IMR-90 (cell line): ENCODE measurements around the gene OSBPL1A. TPM values are rescaled to one million over a fixed set of nuclear protein-coding genes. Genes with fewer than 3 reads are reported as not detected.

Experiments
- ATAC-seq: fragments of 200-7000 bp; cut with Tn5 transposase; 2 replicates; pipeline ENCODE4 v1.9.1; 2020; ENCODE audit warnings: low read depth, mild to moderate bottlenecking, moderate library complexity
- BruUV-seq: library from RNA; stranded (reverse); fragments of 400-500 nt; replicated peaks from 2 replicates; lab custom pipeline; 2021; lab: Mats Ljungman, UMichigan
- CTCF ChIA-PET: fragments of 300-600 bp; formaldehyde crosslinking; extraction: SDS; loops from one replicate; lab custom pipeline; 2021; ENCODE audit warnings: antibody characterized with exemption; lab: Yijun Ruan, JAX
- POLR2A ChIA-PET: fragments of 300-600 bp; sonication (Branson Sonifier 250); formaldehyde crosslinking; loops from one replicate; lab custom pipeline; 2022; ENCODE audit warnings: antibody characterized with exemption; ENCODE audit not compliant: unreplicated experiment; lab: Charles Lee
- DNase-seq: peaks from one replicate; pipeline ENCODE4 v3.0.0; 2013
- H2AFZ ChIP-seq: replicated peaks from 2 replicates; pipeline ENCODE3; 2013; ENCODE audit warnings: low read length, mild to moderate bottlenecking; ENCODE audit not compliant: poor library complexity
- H2AK5ac ChIP-seq: 2 replicates; pipeline ENCODE4 v1.6.1; 2013; ENCODE audit warnings: low read depth, low read length, inconsistent platforms
- H2AK9ac ChIP-seq: replicated peaks from 2 replicates; pipeline ENCODE3; 2013; ENCODE audit warnings: mild to moderate bottlenecking, low read depth, low read length, moderate library complexity; ENCODE audit not compliant: poor library complexity
- H2BK120ac ChIP-seq: 2 replicates; pipeline ENCODE4 v1.6.1; 2013; ENCODE audit warnings: low read depth, low read length, inconsistent platforms
- H2BK15ac ChIP-seq: 3 replicates; pipeline ENCODE4 v1.6.1; 2013; ENCODE audit warnings: low read depth, low read length, inconsistent platforms
- H2BK20ac ChIP-seq: 2 replicates; pipeline ENCODE4 v1.6.1; 2013; ENCODE audit warnings: low read depth, mild to moderate bottlenecking, inconsistent platforms, low read length, moderate library complexity
- H2BK5ac ChIP-seq: 2 replicates; pipeline ENCODE4 v1.6.1; 2013; ENCODE audit warnings: mild to moderate bottlenecking, low read depth, low read length, inconsistent platforms; ENCODE audit not compliant: poor library complexity, severe bottlenecking
- H3K14ac ChIP-seq: replicated peaks from 2 replicates; pipeline ENCODE4 v1.6.1; 2013; ENCODE audit warnings: low read depth, low read length, inconsistent platforms
- H3K18ac ChIP-seq: 2 replicates; pipeline ENCODE4 v1.6.1; 2013; ENCODE audit warnings: low read depth, low read length, control low read depth
- H3K23ac ChIP-seq: 2 replicates; pipeline ENCODE4 v1.6.1; 2013; ENCODE audit warnings: low read depth, low read length, inconsistent platforms
- H3K27ac ChIP-seq: 2 replicates; pipeline ENCODE4 v1.5.1; 2013; ENCODE audit warnings: mild to moderate bottlenecking, control low read depth, low read length; ENCODE audit not compliant: insufficient read depth
- H3K27me3 ChIP-seq: 2 replicates; pipeline ENCODE4 v1.6.1; 2013; ENCODE audit warnings: low read length; ENCODE audit not compliant: control insufficient read depth, insufficient read depth
- H3K36me3 ChIP-seq: 2 replicates; pipeline ENCODE4 v1.6.1; 2013; ENCODE audit warnings: low read length, mixed read lengths; ENCODE audit not compliant: control insufficient read depth, insufficient read depth
- H3K4ac ChIP-seq: 2 replicates; pipeline ENCODE4 v1.6.1; 2013; ENCODE audit warnings: low read depth, low read length, inconsistent platforms
- H3K4me1 ChIP-seq: 2 replicates; pipeline ENCODE4 v1.6.1; 2013; ENCODE audit warnings: low read length, mixed read lengths; ENCODE audit not compliant: control insufficient read depth, insufficient read depth
- H3K4me2 ChIP-seq: 2 replicates; pipeline ENCODE4 v1.6.1; 2013; ENCODE audit warnings: low read depth, mild to moderate bottlenecking, control low read depth, low read length, moderate library complexity
- H3K4me3 ChIP-seq: 2 replicates; pipeline ENCODE4 v1.5.1; 2013; ENCODE audit warnings: low read depth, mild to moderate bottlenecking, control low read depth, low read length, moderate library complexity; ENCODE audit not compliant: insufficient read depth
- H3K56ac ChIP-seq: 2 replicates; pipeline ENCODE4 v1.6.1; 2013; ENCODE audit warnings: low read length, inconsistent platforms; ENCODE audit not compliant: insufficient read depth; ENCODE audit errors: extremely low read depth
- H3K79me1 ChIP-seq, 2 experiments: 2 replicates each; pipeline ENCODE4 v1.6.1; 2013; ENCODE audit warnings: low read length in 2 of 2, inconsistent platforms in 1 of 2, low read depth in 1 of 2
- H3K9ac ChIP-seq: 2 replicates; pipeline ENCODE4 v1.6.1; 2013; ENCODE audit warnings: low read depth, low read length, control low read depth
- H3K9me1 ChIP-seq: 2 replicates; pipeline ENCODE4 v1.6.1; 2013; ENCODE audit warnings: low read length, inconsistent platforms; ENCODE audit not compliant: insufficient read depth
- H3K9me3 ChIP-seq: 2 replicates; pipeline ENCODE4 v1.6.1; 2013; ENCODE audit warnings: low read length; ENCODE audit not compliant: control insufficient read depth, insufficient read depth
- H4K20me1 ChIP-seq: 2 replicates; pipeline ENCODE4 v1.6.1; 2013; ENCODE audit warnings: low read length, inconsistent platforms; ENCODE audit not compliant: insufficient read depth
- H4K5ac ChIP-seq: 2 replicates; pipeline ENCODE4 v1.6.1; 2013; ENCODE audit warnings: mild to moderate bottlenecking, low read depth, low read length, control low read depth
- H4K8ac ChIP-seq, 2 experiments: 2 replicates each; pipeline ENCODE4 v1.6.1; 2013; ENCODE audit warnings: low read depth in 2 of 2, low read length in 2 of 2, control low read depth in 1 of 2, inconsistent platforms in 1 of 2
- H4K91ac ChIP-seq: 2 replicates; pipeline ENCODE4 v1.6.1; 2013; ENCODE audit warnings: low read depth, low read length, inconsistent platforms; ENCODE audit not compliant: insufficient read depth
- BHLHE40 ChIP-seq: fragments of 150-350 bp; IDR thresholded peaks from 2 replicates; pipeline ENCODE4 v1.6.1; 2016; ENCODE audit warnings: mild to moderate bottlenecking, low read depth, low read length
- CEBPB ChIP-seq: IDR thresholded peaks from 2 replicates; pipeline ENCODE4 v1.6.1; 2012; ENCODE audit warnings: low read depth, low read length, improper control_type of control experiment
- CHD1 ChIP-seq: IDR thresholded peaks from 2 replicates; pipeline ENCODE4 v1.6.1; 2012; ENCODE audit warnings: low read depth, low read length, improper control_type of control experiment
- FOS ChIP-seq: fragments of 150-350 bp; IDR thresholded peaks from 2 replicates; pipeline ENCODE4 v1.6.1; 2016; ENCODE audit warnings: low read depth, low read length
- MAFK ChIP-seq: IDR thresholded peaks from 2 replicates; pipeline ENCODE4 v1.6.1; 2012; ENCODE audit warnings: low read depth, low read length, improper control_type of control experiment
- MAZ ChIP-seq: IDR thresholded peaks from 2 replicates; pipeline ENCODE4 v1.6.1; 2012; ENCODE audit warnings: low read depth, mild to moderate bottlenecking, low read length, improper control_type of control experiment, moderate library complexity, borderline replicate concordance
- MXI1 ChIP-seq: IDR thresholded peaks from 2 replicates; pipeline ENCODE4 v1.6.1; 2012; ENCODE audit warnings: low read depth, mild to moderate bottlenecking, low read length, moderate library complexity, borderline replicate concordance
- NFE2L2 ChIP-seq: fragments of 150-350 bp; IDR thresholded peaks from 2 replicates; pipeline ENCODE4 v1.6.1; 2016; ENCODE audit warnings: low read depth, mild to moderate bottlenecking, low read length
- POLR2A ChIP-seq: IDR thresholded peaks from 2 replicates; pipeline ENCODE4 v1.6.1; 2012; ENCODE audit warnings: mild to moderate bottlenecking, low read depth, low read length
- RAD21 ChIP-seq: IDR thresholded peaks from 2 replicates; pipeline ENCODE4 v1.6.1; 2012; ENCODE audit warnings: low read length, improper control_type of control experiment
- RFX5 ChIP-seq: IDR thresholded peaks from 2 replicates; pipeline ENCODE4 v1.8.0; 2012; ENCODE audit warnings: low read depth, mild to moderate bottlenecking, low read length, moderate library complexity
- WGBS, 2 experiments: methylation state at CpG; one replicate each; pipeline versions ENCODE4 v1.1.5 to v1.1.7; 2013; ENCODE audit warnings: missing lambda C conversion rate in 2 of 2; ENCODE audit not compliant: insufficient read length in 1 of 2; ENCODE audit errors: extremely low coverage in 2 of 2; 5-methylcytosine and 5-hydroxymethylcytosine counted together
- dilution Hi-C: fragments of 300-500 bp; cut with HindIII; formaldehyde crosslinking; loops from one replicate; pipeline ENCODE4 v1.14.3; 2018; ENCODE audit warnings: low sequenced_read_pairs; ENCODE audit not compliant: unreplicated experiment
- in situ Hi-C: fragments of 300-500 bp; cut with MboI; formaldehyde crosslinking; loops from 3 replicates; pipeline ENCODE4 v1.14.3; 2019; ENCODE audit warnings: low sequenced_read_pairs, inconsistent platforms, mixed read lengths
- intact Hi-C: fragments of 100-400 bp; cut with micrococcal nuclease; formaldehyde crosslinking; loops from 2 replicates; pipeline ENCODE4 v1.10.0; 2022
- polyA plus RNA-seq, 3 experiments: library from polyadenylated mRNA; depleted of rRNA; stranded (reverse); fragments of >200 nt; gene quantifications; 2 replicates each; pipeline ENCODE4 v1.2.3, GENCODE V29; 2012; ENCODE audit warnings: low replicate concordance in 1 of 3
- total RNA-seq: library from RNA; depleted of rRNA; stranded (reverse); fragments of >200 nt; gene quantifications from 2 replicates; pipeline ENCODE4 v1.2.3, GENCODE V29; 2012
- TF ChIP-seq, protein P1 (sequence below): fragments of 150-350 bp; IDR thresholded peaks from 2 replicates; pipeline ENCODE4 v1.6.1; 2017; ENCODE audit warnings: mild to moderate bottlenecking, antibody characterized with exemption, low read length, low read depth

Gene OSBPL1A
- total and polyA plus RNA-seq, 2 of the 4 experiments (the other 2 are of a cell fraction) = 29.4 to 70.4 TPM

GRCh38 chr18:24404591-24404990, 7.0 kb upstream of the OSBPL1A start:
- H3K23ac ChIP-seq = no peak overlapping the region
- no peak overlapping the region for H2AFZ ChIP-seq
- no peak overlapping the region for H3K18ac ChIP-seq
- no peak overlapping the region for H2AK5ac ChIP-seq
- H3K9me1 ChIP-seq = 0 out of 2 replicates have a peak, but pooled peaks cover 5% of the 10 kb centered on the region
- H2AK9ac ChIP-seq = no peak overlapping the region
- no peaks in the 10 kb centered on the region for H3K79me1 ChIP-seq
- no TSS peak for BruUV-seq
- TF ChIP-seq BHLHE40 (no peak), POLR2A (no peak), NFE2L2 (no peak), CEBPB (no peak), MAZ (no peak), RAD21 (no peak), MAFK (no peak), RFX5 (no peak), FOS (no peak), MXI1 (no peak), CHD1 (no peak)
- TF ChIP-seq, protein P1, sequence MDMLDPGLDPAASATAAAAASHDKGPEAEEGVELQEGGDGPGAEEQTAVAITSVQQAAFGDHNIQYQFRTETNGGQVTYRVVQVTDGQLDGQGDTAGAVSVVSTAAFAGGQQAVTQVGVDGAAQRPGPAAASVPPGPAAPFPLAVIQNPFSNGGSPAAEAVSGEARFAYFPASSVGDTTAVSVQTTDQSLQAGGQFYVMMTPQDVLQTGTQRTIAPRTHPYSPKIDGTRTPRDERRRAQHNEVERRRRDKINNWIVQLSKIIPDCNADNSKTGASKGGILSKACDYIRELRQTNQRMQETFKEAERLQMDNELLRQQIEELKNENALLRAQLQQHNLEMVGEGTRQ = no peak
- dilution Hi-C loops (no loop called here), in situ Hi-C loops (no loop called here), intact Hi-C loops (no loop called here)
- H2BK5ac ChIP-seq = no peak overlapping the region
- no CpG with 5 or more reads among the region's 3 CpGs for WGBS, 2 experiments
- ChIA-PET POLR2A (no interaction called here), CTCF (no interaction called here)
- no peaks in the 10 kb centered on the region for H3K4me1 ChIP-seq
- H4K8ac ChIP-seq = no peak overlapping the region
- peaks cover 11% of the 10 kb centered on the region for H3K27me3 ChIP-seq
- H3K4ac ChIP-seq = no peak overlapping the region
- H4K91ac ChIP-seq = no peak overlapping the region
- no peak overlapping the region for H3K27ac ChIP-seq
- DNase-seq (no peak), ATAC-seq (no peak)
- H4K20me1 ChIP-seq = no peaks in the 10 kb centered on the region
- H3K36me3 ChIP-seq = no peaks in the 10 kb centered on the region
- no peak overlapping the region for H3K56ac ChIP-seq
- no peak overlapping the region for H2BK15ac ChIP-seq
- no peak overlapping the region for H2BK120ac ChIP-seq
- H2BK20ac ChIP-seq = no peak overlapping the region
- no peak overlapping the region for H3K9ac ChIP-seq
- H3K4me3 ChIP-seq = no peak overlapping the region
- H3K4me2 ChIP-seq = no peak overlapping the region
- no peak overlapping the region for H4K5ac ChIP-seq
- H3K9me3 ChIP-seq = no peaks in the 10 kb centered on the region
- no peak overlapping the region for H3K14ac ChIP-seq
